ENCODE results near the gene SERAC1. TPM values are rescaled to one million over a fixed set of nuclear protein-coding genes. Genes with fewer than 3 reads are reported as not detected.

The SERAC1 gene
- total and polyA plus RNA-seq, 8 donors = 6.3 to 14.3 (median 8.1) TPM

GRCh38 chr6:158194487-158195280, 26.6 kb upstream of the SERAC1 start:
- intact Hi-C loops (cut with DNase I) = no loop called here
- H3K27ac ChIP-seq = peak overlapping the region in 2 of 4 donors; percentile 48 to 55
- H3K27me3 ChIP-seq = no peaks in the 10 kb centered on the region
- H3K4me1 ChIP-seq = peaks cover 16 to 32% (median 26%) of the 10 kb centered on the region in 3 donors
- TF ChIP-seq, protein P1, sequence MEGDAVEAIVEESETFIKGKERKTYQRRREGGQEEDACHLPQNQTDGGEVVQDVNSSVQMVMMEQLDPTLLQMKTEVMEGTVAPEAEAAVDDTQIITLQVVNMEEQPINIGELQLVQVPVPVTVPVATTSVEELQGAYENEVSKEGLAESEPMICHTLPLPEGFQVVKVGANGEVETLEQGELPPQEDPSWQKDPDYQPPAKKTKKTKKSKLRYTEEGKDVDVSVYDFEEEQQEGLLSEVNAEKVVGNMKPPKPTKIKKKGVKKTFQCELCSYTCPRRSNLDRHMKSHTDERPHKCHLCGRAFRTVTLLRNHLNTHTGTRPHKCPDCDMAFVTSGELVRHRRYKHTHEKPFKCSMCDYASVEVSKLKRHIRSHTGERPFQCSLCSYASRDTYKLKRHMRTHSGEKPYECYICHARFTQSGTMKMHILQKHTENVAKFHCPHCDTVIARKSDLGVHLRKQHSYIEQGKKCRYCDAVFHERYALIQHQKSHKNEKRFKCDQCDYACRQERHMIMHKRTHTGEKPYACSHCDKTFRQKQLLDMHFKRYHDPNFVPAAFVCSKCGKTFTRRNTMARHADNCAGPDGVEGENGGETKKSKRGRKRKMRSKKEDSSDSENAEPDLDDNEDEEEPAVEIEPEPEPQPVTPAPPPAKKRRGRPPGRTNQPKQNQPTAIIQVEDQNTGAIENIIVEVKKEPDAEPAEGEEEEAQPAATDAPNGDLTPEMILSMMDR (IDR thresholded peaks at IDR 0.05) = no peak
- 23 to 32% methylated on average over 4 of the region's 4 CpGs for WGBS, 2 donors
- DNase-seq (no peak), FAIRE-seq (no peak), ATAC-seq (peak; percentile 70 to 84 (median 80))
- no peaks in the 10 kb centered on the region for H3K9me3 ChIP-seq
- H3K36me3 ChIP-seq = no peaks in the 10 kb centered on the region
- H3K4me3 ChIP-seq = no peak overlapping the region

DNA sequence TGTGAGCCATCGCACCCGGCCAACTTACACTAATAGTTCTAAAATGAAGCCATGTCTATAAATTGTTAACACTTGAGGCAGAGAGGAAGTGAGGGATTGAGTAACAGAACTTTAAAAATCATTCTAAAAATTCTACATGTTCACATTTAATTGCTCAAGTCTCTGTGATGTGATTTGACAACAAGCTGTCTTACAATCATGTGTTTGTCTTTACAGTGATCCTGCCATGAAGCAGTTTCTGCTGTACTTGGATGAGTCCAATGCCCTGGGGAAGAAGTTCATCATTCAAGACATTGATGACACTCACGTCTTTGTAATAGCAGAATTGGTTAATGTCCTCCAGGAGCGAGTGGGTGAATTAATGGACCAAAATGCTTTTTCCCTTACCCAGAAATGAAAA, 23.7 kb upstream of the SERAC1 start:
- peaks cover 17 to 35% (median 32%) of the 10 kb centered on the region in 3 donors for H3K4me1 ChIP-seq
- H3K9me3 ChIP-seq = no peaks in the 10 kb centered on the region
- DNase-seq (no peak), FAIRE-seq (no peak), ATAC-seq (no peak)
- no peaks in the 10 kb centered on the region for H3K36me3 ChIP-seq
- TF ChIP-seq, protein P1 (IDR thresholded peaks at IDR 0.05) = no peak
- no peak overlapping the region for H3K4me3 ChIP-seq
- H3K27me3 ChIP-seq = no peaks in the 10 kb centered on the region
- 91 to 92% methylated on average over 4 of the region's 4 CpGs for WGBS, 2 donors
- intact Hi-C loops (cut with DNase I) = no loop called here
- H3K27ac ChIP-seq = peak overlapping the region; percentile 5 to 76 (median 42)

- WGBS, 2 donors = 10 to 22% methylated on average over 1 of the region's 1 CpG
- TF ChIP-seq, protein P1 (IDR thresholded peaks at IDR 0.05) = no peak
- H3K9me3 ChIP-seq = no peaks in the 10 kb centered on the region
- intact Hi-C loops (cut with DNase I) = no loop called here
- no peaks in the 10 kb centered on the region for H3K27me3 ChIP-seq
- DNase-seq (no peak), ATAC-seq (peak; percentile 74 to 83 (median 82)), FAIRE-seq (no peak)
- peak overlapping the region in 3 of 4 donors; percentile 5 to 76 (median 68) for H3K27ac ChIP-seq
- H3K4me3 ChIP-seq = no peak overlapping the region
- peaks cover 17 to 35% (median 31%) of the 10 kb centered on the region in 3 donors for H3K4me1 ChIP-seq
- H3K36me3 ChIP-seq = no peaks in the 10 kb centered on the region
These were observed 23.0 kb upstream of the SERAC1 start for GRCh38 chr6:158191032-158191431.

GRCh38 chr6:158188591-158188990, 20.5 kb upstream of the SERAC1 start:
- Histone ChIP-seq H3K4me1 (peaks cover 6 to 23% (median 20%) of the 10 kb centered on the region in 3 donors), H3K27me3 (no peaks in the 10 kb centered on the region), H3K27ac (peak overlapping the region in 1 of 4 donors; percentile 15), H3K4me3 (no peak overlapping the region), H3K9me3 (no peaks in the 10 kb centered on the region), H3K36me3 (no peaks in the 10 kb centered on the region)
- FAIRE-seq (no peak), DNase-seq (no peak), ATAC-seq (no peak)
- WGBS, 2 donors = 90 to 94% methylated on average over 3 of the region's 3 CpGs
- TF ChIP-seq, protein P1 (IDR thresholded peaks at IDR 0.05) = no peak
- intact Hi-C loops (cut with DNase I) = no loop called here
